H7 (cell line): ENCODE measurements around the gene RUVBL2. TPM values are rescaled to one million over a fixed set of nuclear protein-coding genes. Genes with fewer than 3 reads are reported as not detected.

Source experiments
- DNase-seq: peaks from one replicate; pipeline ENCODE4 v3.0.0; 2012
- H3K27me3 ChIP-seq: 2 replicates; pipeline ENCODE4 v1.6.0; 2011; ENCODE audit warnings: mild to moderate bottlenecking, low read length; ENCODE audit not compliant: control insufficient read depth, insufficient read depth
- H3K36me3 ChIP-seq: replicated peaks from 2 replicates; pipeline ENCODE4 v1.5.1; 2011; ENCODE audit warnings: low read length; ENCODE audit not compliant: control insufficient read depth, insufficient read depth
- H3K4me3 ChIP-seq: 2 replicates; pipeline ENCODE4 v1.5.1; 2011; ENCODE audit warnings: low read depth, mild to moderate bottlenecking, control low read depth, low read length, moderate library complexity; ENCODE audit not compliant: insufficient read depth
- total RNA-seq: library from RNA; depleted of rRNA; stranded (reverse); fragments of >200 nt; shearing (Covaris generic); gene quantifications from 2 replicates; pipeline ENCODE4 v1.2.3, GENCODE V29; 2014

RUVBL2 gene
- total RNA-seq, 1 experiment from 2014 or later = 327 TPM

- Histone ChIP-seq H3K27me3 (no peaks in the 10 kb centered on the region), H3K36me3 (peaks cover 17% of the 10 kb centered on the region), H3K4me3 (no peak overlapping the region)
- DNase-seq = no peak
Observed at GRCh38 chr19:48968179-48968661, 25.5 kb upstream of the RUVBL2 start.

- H3K4me3 ChIP-seq = no peak overlapping the region
- peaks cover 19% of the 10 kb centered on the region for H3K36me3 ChIP-seq
- DNase-seq = no peak
- no peaks in the 10 kb centered on the region for H3K27me3 ChIP-seq
Observed at GRCh38 chr19:48968813-48969218, 24.9 kb upstream of the RUVBL2 start.

GRCh38 chr19:48969276-48970138, 24.2 kb upstream of the RUVBL2 start:
- DNase-seq = peak; percentile 85
- Histone ChIP-seq H3K36me3 (peaks cover 25% of the 10 kb centered on the region), H3K4me3 (no peak overlapping the region), H3K27me3 (no peaks in the 10 kb centered on the region)

- no peak overlapping the region for H3K4me3 ChIP-seq
- H3K36me3 ChIP-seq = peaks cover 25% of the 10 kb centered on the region
- H3K27me3 ChIP-seq = no peaks in the 10 kb centered on the region
- no peak for DNase-seq
Observed at GRCh38 chr19:48970139-48970766, 23.4 kb upstream of the RUVBL2 start.

- peak; percentile 92 for DNase-seq
- H3K4me3 ChIP-seq = no peak overlapping the region
- H3K27me3 ChIP-seq = no peaks in the 10 kb centered on the region
- peaks cover 23% of the 10 kb centered on the region for H3K36me3 ChIP-seq
Observed at GRCh38 chr19:48970923-48971395, 22.7 kb upstream of the RUVBL2 start.

- Histone ChIP-seq H3K4me3 (no peak overlapping the region), H3K27me3 (no peaks in the 10 kb centered on the region), H3K36me3 (peaks cover 12% of the 10 kb centered on the region)
- peak; percentile 83 for DNase-seq
Observed at GRCh38 chr19:48975947-48976847, 17.5 kb upstream of the RUVBL2 start.

GRCh38 chr19:48977061-48977460, 16.6 kb upstream of the RUVBL2 start:
- Histone ChIP-seq H3K36me3 (peaks cover 12% of the 10 kb centered on the region), H3K4me3 (no peak overlapping the region), H3K27me3 (no peaks in the 10 kb centered on the region)
- no peak for DNase-seq

GRCh38 chr19:48982280-48982679, 11.4 kb upstream of the RUVBL2 start:
- no peak for DNase-seq
- peaks cover 7% of the 10 kb centered on the region for H3K36me3 ChIP-seq
- H3K4me3 ChIP-seq = no peak overlapping the region
- no peaks in the 10 kb centered on the region for H3K27me3 ChIP-seq

GRCh38 chr19:48985711-48986110, 8.0 kb upstream of the RUVBL2 start:
- DNase-seq = no peak
- Histone ChIP-seq H3K27me3 (no peaks in the 10 kb centered on the region), H3K4me3 (no peak overlapping the region), H3K36me3 (peaks cover 9% of the 10 kb centered on the region)

GRCh38 chr19:48986211-48986610, 7.5 kb upstream of the RUVBL2 start:
- H3K27me3 ChIP-seq = no peaks in the 10 kb centered on the region
- H3K36me3 ChIP-seq = peaks cover 10% of the 10 kb centered on the region
- DNase-seq = no peak
- H3K4me3 ChIP-seq = no peak overlapping the region

GRCh38 chr19:48987323-48987722, 6.4 kb upstream of the RUVBL2 start:
- Histone ChIP-seq H3K36me3 (peaks cover 10% of the 10 kb centered on the region), H3K4me3 (no peak overlapping the region), H3K27me3 (no peaks in the 10 kb centered on the region)
- DNase-seq = no peak

GRCh38 chr19:48988286-48988685, 5.4 kb upstream of the RUVBL2 start:
- DNase-seq = no peak
- peaks cover 10% of the 10 kb centered on the region for H3K36me3 ChIP-seq

GRCh38 chr19:48988860-48989259, 4.8 kb upstream of the RUVBL2 start:
- no peak for DNase-seq
- Histone ChIP-seq H3K4me3 (no peak overlapping the region), H3K27me3 (no peaks in the 10 kb centered on the region), H3K36me3 (peaks cover 10% of the 10 kb centered on the region)

More at GRCh38 chr19:48988286-48988685, 5.4 kb upstream of the RUVBL2 start:
- H3K27me3 ChIP-seq = no peaks in the 10 kb centered on the region
- H3K4me3 ChIP-seq = no peak overlapping the region

- H3K36me3 ChIP-seq = peaks cover 10% of the 10 kb centered on the region
- no peaks in the 10 kb centered on the region for H3K27me3 ChIP-seq
- no peak overlapping the region for H3K4me3 ChIP-seq
- DNase-seq = peak; percentile 22
Observed at GRCh38 chr19:48989701-48990291, 3.9 kb upstream of the RUVBL2 start.
